RWPE1 (cell line): ENCODE measurements around the gene SRBD1.

Source experiments
- CTCF ChIA-PET: fragments of 350-600 bp; sonication (Branson Sonifier 250); formaldehyde crosslinking; extraction: SDS; loops from one replicate; lab custom pipeline; 2021; lab: Yijun Ruan, JAX
- POLR2A ChIA-PET: fragments of 400-600 bp; formaldehyde crosslinking; extraction: SDS; loops from one replicate; lab custom pipeline; 2020; ENCODE audit warnings: antibody characterized with exemption; ENCODE audit not compliant: low non-redundant PET; lab: Yijun Ruan, JAX
- DNase-seq: peaks from one replicate; pipeline ENCODE4 v3.0.0; 2012; ENCODE audit warnings: low spot score
- H3K27ac ChIP-seq: fragments of 450-650 bp; 2 replicates; pipeline ENCODE4 v1.5.1; 2017
- TF ChIP-seq, protein P1 (sequence below): fragments of 450-650 bp; conservative IDR thresholded peaks from 2 replicates; pipeline ENCODE4 v1.5.1; 2017; ENCODE audit warnings: low read depth, mild to moderate bottlenecking

SRBD1 gene

DNA sequence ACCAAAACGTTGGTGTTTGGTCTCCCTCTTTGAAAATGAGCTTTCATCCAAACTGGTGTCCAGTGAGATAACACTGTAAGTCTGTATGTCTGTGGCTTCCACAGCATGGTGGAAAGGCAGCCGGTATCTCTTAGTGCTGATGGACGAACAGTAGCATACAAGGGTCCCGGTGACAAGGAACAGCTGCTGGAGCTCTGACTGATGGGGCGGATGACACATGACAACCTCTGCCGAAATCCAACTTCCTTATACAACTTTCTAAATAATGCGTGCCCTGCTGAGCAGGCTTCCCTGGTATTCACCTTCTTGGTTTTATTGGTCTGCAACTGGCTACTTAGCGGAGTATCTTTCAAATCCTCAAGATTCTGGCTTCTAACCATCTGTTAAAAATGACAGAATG, 216.2 kb downstream of the SRBD1 start:
- ChIA-PET CTCF (interaction anchor here (0.6 kb wide), 1 partner anchor 594 kb away, joined by 6 read pairs; no protein-coding TSS in a partner anchor), POLR2A (no interaction called here)
- H3K27ac ChIP-seq = no peak overlapping the region
- TF ChIP-seq, protein P1, sequence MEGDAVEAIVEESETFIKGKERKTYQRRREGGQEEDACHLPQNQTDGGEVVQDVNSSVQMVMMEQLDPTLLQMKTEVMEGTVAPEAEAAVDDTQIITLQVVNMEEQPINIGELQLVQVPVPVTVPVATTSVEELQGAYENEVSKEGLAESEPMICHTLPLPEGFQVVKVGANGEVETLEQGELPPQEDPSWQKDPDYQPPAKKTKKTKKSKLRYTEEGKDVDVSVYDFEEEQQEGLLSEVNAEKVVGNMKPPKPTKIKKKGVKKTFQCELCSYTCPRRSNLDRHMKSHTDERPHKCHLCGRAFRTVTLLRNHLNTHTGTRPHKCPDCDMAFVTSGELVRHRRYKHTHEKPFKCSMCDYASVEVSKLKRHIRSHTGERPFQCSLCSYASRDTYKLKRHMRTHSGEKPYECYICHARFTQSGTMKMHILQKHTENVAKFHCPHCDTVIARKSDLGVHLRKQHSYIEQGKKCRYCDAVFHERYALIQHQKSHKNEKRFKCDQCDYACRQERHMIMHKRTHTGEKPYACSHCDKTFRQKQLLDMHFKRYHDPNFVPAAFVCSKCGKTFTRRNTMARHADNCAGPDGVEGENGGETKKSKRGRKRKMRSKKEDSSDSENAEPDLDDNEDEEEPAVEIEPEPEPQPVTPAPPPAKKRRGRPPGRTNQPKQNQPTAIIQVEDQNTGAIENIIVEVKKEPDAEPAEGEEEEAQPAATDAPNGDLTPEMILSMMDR = no peak
- DNase-seq = no peak

DNA sequence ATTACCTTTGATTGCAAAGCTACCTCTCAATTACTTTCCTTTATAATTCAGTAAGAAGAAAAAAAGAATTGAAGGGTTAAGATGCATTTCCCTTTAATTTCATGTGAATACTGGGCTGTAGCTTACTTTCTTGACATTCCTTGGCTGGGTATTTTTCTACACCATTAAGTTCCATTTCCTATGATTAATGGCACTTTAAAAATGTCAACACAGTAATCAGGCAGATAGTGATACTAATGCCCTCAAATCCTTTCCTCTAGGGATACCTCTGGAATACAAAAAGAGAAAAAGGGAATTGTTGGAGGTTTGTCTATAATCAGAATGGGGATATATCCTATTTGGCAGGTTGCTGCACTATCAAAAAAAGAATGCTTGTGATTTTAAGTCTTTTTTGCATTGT, 216.9 kb downstream of the SRBD1 start:
- TF ChIP-seq, protein P1 = no peak
- ChIA-PET CTCF (interaction anchor here (0.6 kb wide), 1 partner anchor 593 kb away, joined by 6 read pairs; no protein-coding TSS in a partner anchor), POLR2A (no interaction called here)
- DNase-seq = no peak
- no peak overlapping the region for H3K27ac ChIP-seq

DNA sequence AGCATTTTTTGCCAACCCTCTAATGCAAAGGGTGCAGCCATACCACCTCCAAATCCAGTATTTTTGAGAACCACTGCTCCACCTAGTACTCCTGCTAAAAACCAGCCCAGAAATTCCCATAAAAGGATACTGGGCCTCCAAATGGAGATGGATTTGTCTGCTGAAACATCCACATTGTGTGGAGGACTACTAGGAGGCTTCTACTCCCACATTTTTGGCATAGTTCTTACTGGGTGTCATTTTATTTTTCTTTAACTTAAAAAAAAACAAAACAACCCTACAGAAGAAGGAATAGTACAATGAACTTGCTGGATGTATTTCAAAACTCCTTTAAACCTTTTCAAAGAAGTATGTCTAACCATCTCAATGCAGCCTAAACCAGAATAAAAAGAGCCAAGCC, 219.2 kb downstream of the SRBD1 start:
- no peak overlapping the region for H3K27ac ChIP-seq
- TF ChIP-seq, protein P1 = no peak
- no peak for DNase-seq
- POLR2A ChIA-PET = no interaction called here
- CTCF ChIA-PET = interaction anchor here (0.6 kb wide), 1 partner anchor 1276 kb away, joined by 3 read pairs; no protein-coding TSS in a partner anchor

DNA sequence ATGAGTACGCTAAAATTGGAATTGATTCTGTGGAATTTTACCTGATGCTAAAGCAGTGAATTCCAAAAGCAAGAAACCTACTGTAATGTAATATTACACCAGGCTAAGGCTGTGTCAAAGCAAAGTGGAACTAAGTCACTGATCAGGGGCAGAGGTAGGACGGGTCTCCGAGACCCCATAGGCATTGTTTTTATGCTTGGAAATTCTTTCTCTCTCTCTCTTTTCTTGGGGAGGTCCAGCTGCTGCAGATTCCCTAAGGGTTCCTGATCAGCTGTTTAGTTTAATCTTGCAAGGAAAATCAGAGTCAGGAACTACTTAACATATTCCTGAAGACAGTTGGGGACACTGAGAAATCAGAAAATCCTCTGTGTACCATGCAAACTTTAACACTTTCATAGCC, 220.2 kb downstream of the SRBD1 start:
- no peak for DNase-seq
- no peak overlapping the region for H3K27ac ChIP-seq
- ChIA-PET CTCF (no interaction called here), POLR2A (no interaction called here)
- TF ChIP-seq, protein P1 = no peak

DNA sequence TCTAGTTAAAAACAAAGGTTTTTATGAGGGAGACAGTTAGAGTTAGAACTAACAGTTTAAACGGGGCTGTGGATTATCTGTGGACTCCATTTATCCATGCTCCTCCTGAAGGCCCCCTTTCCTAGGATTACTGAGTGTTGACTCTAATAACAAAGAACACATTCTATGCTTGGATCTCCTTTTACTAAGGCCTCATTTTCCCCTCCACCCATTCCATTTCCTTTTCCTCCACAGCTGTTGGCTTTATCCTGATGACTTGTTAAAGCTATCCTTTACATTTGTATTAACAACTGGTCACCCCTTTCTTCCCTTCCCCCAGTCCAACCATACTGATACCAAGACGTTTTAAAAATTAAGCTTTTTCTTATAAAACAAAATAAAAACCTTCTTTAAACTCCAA, 220.6 kb downstream of the SRBD1 start:
- DNase-seq = no peak
- POLR2A ChIA-PET = no interaction called here
- TF ChIP-seq, protein P1 = no peak
- CTCF ChIA-PET = no interaction called here
- H3K27ac ChIP-seq = no peak overlapping the region

DNA sequence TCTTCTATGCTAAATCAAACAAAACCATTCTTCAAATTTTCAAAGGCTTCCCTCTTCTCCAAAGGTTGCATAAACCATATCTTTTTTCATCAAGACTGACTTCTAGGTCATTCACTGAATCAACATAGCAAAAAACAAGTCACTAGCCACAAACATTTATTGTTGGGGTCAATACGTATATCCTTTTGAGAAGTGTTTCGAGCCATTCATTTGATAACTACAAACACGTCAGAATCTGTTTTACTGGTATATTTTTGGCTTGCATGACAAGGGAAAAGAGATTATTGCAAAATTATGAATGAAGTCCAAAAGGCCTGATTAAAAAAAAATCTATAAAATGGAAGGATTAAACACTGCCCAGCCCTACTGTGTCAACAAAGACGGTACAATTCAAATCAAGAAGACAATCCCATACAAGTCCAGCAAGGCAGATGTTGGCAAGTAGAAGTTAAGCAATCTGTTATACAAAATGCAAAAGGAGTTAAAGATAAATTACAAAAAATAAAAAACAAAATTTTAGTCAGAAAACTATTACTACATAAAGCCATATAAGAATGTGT, 222.4 kb downstream of the SRBD1 start:
- H3K27ac ChIP-seq = no peak overlapping the region
- ChIA-PET POLR2A (no interaction called here), CTCF (no interaction called here)
- no peak for DNase-seq
- TF ChIP-seq, protein P1 = no peak
